ENCODE data around the gene ABR. TPM values are rescaled to one million over a fixed set of nuclear protein-coding genes. Genes with fewer than 3 reads are reported as not detected.
A peak's percentile ranks its signal among the peaks of the same experiment; 100 is the strongest.

The ABR gene
- total RNA-seq, 2 donors from 2014 or later, result 243 to 326 TPM

DNA sequence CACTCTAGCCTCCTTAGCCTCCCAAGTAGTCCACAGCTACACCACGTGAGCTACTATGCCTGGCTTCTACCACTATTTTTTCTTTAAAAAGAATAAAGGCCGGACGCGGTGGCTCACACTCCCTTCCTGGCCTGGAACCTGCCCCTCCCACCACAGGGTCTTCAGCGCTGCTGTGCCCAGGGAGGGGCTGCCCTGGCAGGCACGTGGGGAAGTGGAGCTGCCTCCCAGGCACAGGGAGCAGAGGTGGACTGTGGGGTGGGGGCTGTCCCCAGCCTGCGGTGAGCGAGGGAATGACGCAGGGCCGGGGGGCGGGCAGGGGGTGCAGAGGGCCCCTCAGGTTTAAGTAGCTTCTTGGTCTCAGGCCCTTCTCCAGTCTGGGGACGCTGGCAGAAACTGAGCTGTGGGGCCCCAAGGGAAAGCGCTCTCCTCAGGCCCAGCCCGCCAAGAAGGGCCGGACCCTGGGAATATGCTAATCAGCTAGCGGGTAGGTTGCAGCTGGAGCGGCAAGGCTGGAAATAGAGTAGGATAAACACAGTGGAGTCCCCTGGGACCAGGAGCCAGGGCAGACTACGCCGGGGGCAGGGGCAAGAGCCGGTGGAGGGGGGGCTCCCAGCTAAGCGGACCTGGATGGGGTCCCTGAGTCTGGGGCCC lies 136.1 kb downstream of the ABR start:
- DNase-seq, result no peak
- Histone ChIP-seq H3K9ac (ENCODE audit: low read depth in 2 of 2, low read length in 2 of 2) (no peak overlapping the region), H3K4me1 (no peaks in the 10 kb centered on the region), H3K27ac (no peak overlapping the region), H3K36me3 (no peaks in the 10 kb centered on the region), H3K9me3 (no peaks in the 10 kb centered on the region), H3K4me3 (no peak overlapping the region), H3K27me3 (no peaks in the 10 kb centered on the region)
- TF ChIP-seq CTCF (IDR thresholded peaks at IDR 0.05), result no peak
- intact Hi-C loops (cut with DNase I), result no loop called here

GRCh38 chr17:1042486-1042885 lies 137.3 kb downstream of the ABR start:
- Histone ChIP-seq H3K27me3 (no peaks in the 10 kb centered on the region), H3K4me3 (no peak overlapping the region), H3K9ac (ENCODE audit: low read depth in 2 of 2, low read length in 2 of 2) (no peak overlapping the region), H3K9me3 (no peaks in the 10 kb centered on the region), H3K4me1 (no peaks in the 10 kb centered on the region), H3K36me3 (no peaks in the 10 kb centered on the region), H3K27ac (no peak overlapping the region)
- intact Hi-C loops (cut with DNase I), result no loop called here
- no peak for DNase-seq
- TF ChIP-seq CTCF (IDR thresholded peaks at IDR 0.05), result no peak

GRCh38 chr17:1041746-1042145 lies 138.0 kb downstream of the ABR start:
- Histone ChIP-seq H3K4me1 (no peaks in the 10 kb centered on the region), H3K27me3 (no peaks in the 10 kb centered on the region), H3K9ac (ENCODE audit: low read depth in 2 of 2, low read length in 2 of 2) (no peak overlapping the region), H3K36me3 (no peaks in the 10 kb centered on the region), H3K4me3 (no peak overlapping the region), H3K9me3 (no peaks in the 10 kb centered on the region), H3K27ac (no peak overlapping the region)
- TF ChIP-seq CTCF (IDR thresholded peaks at IDR 0.05), result no peak
- DNase-seq, result no peak
- intact Hi-C loops (cut with DNase I), result no loop called here

DNA sequence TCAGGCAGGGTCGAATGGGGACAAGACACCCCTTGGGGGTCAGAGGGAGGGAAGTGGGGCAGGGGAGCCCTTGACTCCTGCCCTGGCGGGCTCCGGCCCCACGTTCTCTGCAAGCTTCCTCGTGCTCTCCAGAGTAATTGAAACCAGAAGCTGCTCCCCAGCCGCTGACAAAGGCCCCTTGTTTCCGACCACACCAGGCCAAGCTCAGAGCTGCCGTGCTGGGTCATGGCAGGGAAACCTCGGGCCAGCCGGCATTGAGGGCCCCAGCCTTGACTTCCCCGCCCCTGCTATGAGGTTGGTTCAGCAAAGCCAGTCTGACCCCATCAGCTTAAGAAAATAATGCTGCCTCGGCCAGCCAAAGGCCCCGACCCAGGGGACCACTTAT lies 139.6 kb downstream of the ABR start:
- intact Hi-C loops (cut with DNase I), result no loop called here
- Histone ChIP-seq H3K27ac (peak overlapping the region; percentile 45), H3K4me1 (no peaks in the 10 kb centered on the region), H3K9ac (ENCODE audit: low read depth in 2 of 2, low read length in 2 of 2) (no peak overlapping the region), H3K9me3 (no peaks in the 10 kb centered on the region), H3K27me3 (no peaks in the 10 kb centered on the region), H3K36me3 (no peaks in the 10 kb centered on the region), H3K4me3 (no peak overlapping the region)
- no peak for TF ChIP-seq CTCF (IDR thresholded peaks at IDR 0.05)
- no peak for DNase-seq

GRCh38 chr17:1039511-1040215 lies 140.1 kb downstream of the ABR start:
- Histone ChIP-seq H3K9ac (ENCODE audit: low read depth in 2 of 2, low read length in 2 of 2) (peak overlapping the region in 1 of 2 donors; percentile 26), H3K4me3 (no peak overlapping the region), H3K27ac (peak overlapping the region; percentile 45), H3K27me3 (no peaks in the 10 kb centered on the region), H3K9me3 (no peaks in the 10 kb centered on the region), H3K4me1 (no peaks in the 10 kb centered on the region), H3K36me3 (no peaks in the 10 kb centered on the region)
- intact Hi-C loops (cut with DNase I), result no loop called here
- TF ChIP-seq CTCF (IDR thresholded peaks at IDR 0.05), result no peak
- DNase-seq, result peak; percentile 45

Measured in colonic mucosa (tissue), 4 donors.